Osteocyte (in vitro differentiated cells): ENCODE measurements around the gene ARAP1. TPM values are rescaled to one million over a fixed set of nuclear protein-coding genes. Genes with fewer than 3 reads are reported as not detected.

Source experiments
- DNase-seq: peaks from one replicate; pipeline ENCODE4 v3.0.0; 2021; ENCODE audit warnings: mixed read lengths; ENCODE audit not compliant: unreplicated experiment; ENCODE audit errors: extremely low spot score
- H3K27ac Mint-ChIP-seq: one replicate; pipeline ENCODE4 v1.8.0; 2021; ENCODE audit warnings: mild to moderate bottlenecking, mixed read lengths; ENCODE audit not compliant: unreplicated experiment
- H3K27me3 Mint-ChIP-seq: one replicate; pipeline ENCODE4 v1.8.0; 2021; ENCODE audit warnings: mixed read lengths; ENCODE audit not compliant: unreplicated experiment
- H3K36me3 Mint-ChIP-seq: one replicate; pipeline ENCODE4 v1.8.0; 2021; ENCODE audit warnings: mixed read lengths; ENCODE audit not compliant: unreplicated experiment
- H3K4me1 Mint-ChIP-seq: one replicate; pipeline ENCODE4 v1.8.0; 2021; ENCODE audit warnings: mixed read lengths; ENCODE audit not compliant: unreplicated experiment
- H3K4me3 Mint-ChIP-seq: one replicate; pipeline ENCODE4 v1.8.0; 2021; ENCODE audit warnings: mild to moderate bottlenecking, moderate library complexity, mixed read lengths; ENCODE audit not compliant: unreplicated experiment
- H3K9me3 Mint-ChIP-seq: one replicate; pipeline ENCODE4 v1.8.0; 2021; ENCODE audit warnings: mixed read lengths; ENCODE audit not compliant: unreplicated experiment
- CTCF ChIP-seq: fragments of 200-600 bp; sonication (generic); IDR thresholded peaks from 2 replicates; pipeline ENCODE4 v1.5.0; 2021; ENCODE audit warnings: antibody characterized with exemption, mild to moderate bottlenecking, moderate library complexity
- total RNA-seq: library from RNA; stranded (reverse); gene quantifications from 2 replicates; pipeline ENCODE4 v1.2.1, GENCODE V29; 2021

ARAP1 gene
- total RNA-seq, 1 donor from 2014 or later: 64.2 TPM

- Mint-ChIP-seq H3K4me3 (no peak overlapping the region), H3K9me3 (no peaks in the 10 kb centered on the region), H3K27ac (no peak overlapping the region), H3K27me3 (no peaks in the 10 kb centered on the region), H3K36me3 (peaks cover 31% of the 10 kb centered on the region), H3K4me1 (no peaks in the 10 kb centered on the region)
- no peak for DNase-seq
- TF ChIP-seq CTCF: no peak
Observed at GRCh38 chr11:72693271-72693968, 58.8 kb downstream of the ARAP1 start.

GRCh38 chr11:72692498-72693237 lies 59.5 kb downstream of the ARAP1 start:
- Mint-ChIP-seq H3K4me3 (no peak overlapping the region), H3K36me3 (peaks cover 32% of the 10 kb centered on the region), H3K9me3 (no peaks in the 10 kb centered on the region), H3K27me3 (no peaks in the 10 kb centered on the region), H3K27ac (no peak overlapping the region), H3K4me1 (no peaks in the 10 kb centered on the region)
- TF ChIP-seq CTCF: no peak
- no peak for DNase-seq

GRCh38 chr11:72690166-72690565 lies 62.0 kb downstream of the ARAP1 start:
- peaks cover under 1% of the 10 kb centered on the region for H3K4me1 Mint-ChIP-seq
- H3K9me3 Mint-ChIP-seq: no peaks in the 10 kb centered on the region
- H3K27ac Mint-ChIP-seq: no peak overlapping the region

GRCh38 chr11:72688929-72689328 lies 63.3 kb downstream of the ARAP1 start:
- no peak for DNase-seq
- peaks cover 11% of the 10 kb centered on the region for H3K4me1 Mint-ChIP-seq
- H3K27ac Mint-ChIP-seq: no peak overlapping the region
- H3K27me3 Mint-ChIP-seq: no peaks in the 10 kb centered on the region
- peaks cover 24% of the 10 kb centered on the region for H3K36me3 Mint-ChIP-seq
- no peak overlapping the region for H3K4me3 Mint-ChIP-seq
- no peaks in the 10 kb centered on the region for H3K9me3 Mint-ChIP-seq
- no peak for TF ChIP-seq CTCF

More at GRCh38 chr11:72690166-72690565, 62.0 kb downstream of the ARAP1 start:
- no peaks in the 10 kb centered on the region for H3K27me3 Mint-ChIP-seq
- H3K36me3 Mint-ChIP-seq: peaks cover 33% of the 10 kb centered on the region
- no peak for TF ChIP-seq CTCF
- H3K4me3 Mint-ChIP-seq: no peak overlapping the region
- no peak for DNase-seq

- TF ChIP-seq CTCF: no peak
- H3K4me1 Mint-ChIP-seq: peaks cover 15% of the 10 kb centered on the region
- H3K27ac Mint-ChIP-seq: no peak overlapping the region
- DNase-seq: no peak
- no peaks in the 10 kb centered on the region for H3K27me3 Mint-ChIP-seq
- H3K4me3 Mint-ChIP-seq: no peak overlapping the region
- peaks cover 21% of the 10 kb centered on the region for H3K36me3 Mint-ChIP-seq
- H3K9me3 Mint-ChIP-seq: no peaks in the 10 kb centered on the region
Observed at GRCh38 chr11:72688486-72688885, 63.7 kb downstream of the ARAP1 start.
